Adipocyte (in vitro differentiated cells): ENCODE data around the gene STRIT1.
A peak's percentile ranks its signal among the peaks of the same experiment; 100 is the strongest.
"Not testable (repeated sequence)": the region's sequence is repeated elsewhere in the genome, so short reads cannot be mapped to it uniquely, and the experiment has no call there.

Source experiments
- DNase-seq: peaks from one replicate; pipeline ENCODE4 v3.0.0-alpha.2; 2015; ENCODE audit warnings: low read depth
- H3K27me3 ChIP-seq: replicated peaks from 2 replicates; pipeline ENCODE4 v1.7.0; 2013; ENCODE audit warnings: mild to moderate bottlenecking, low read length, moderate library complexity; ENCODE audit not compliant: control insufficient read depth, insufficient read depth
- H3K36me3 ChIP-seq: 2 replicates; pipeline ENCODE4 v1.7.0; 2013; ENCODE audit warnings: low read length, mild to moderate bottlenecking, moderate library complexity; ENCODE audit not compliant: control insufficient read depth, insufficient read depth, severe bottlenecking
- H3K4me1 ChIP-seq: 2 replicates; pipeline ENCODE4 v1.7.0; 2013; ENCODE audit warnings: mild to moderate bottlenecking, low read length, moderate library complexity; ENCODE audit not compliant: control insufficient read depth, insufficient read depth
- H3K4me3 ChIP-seq: 2 replicates; pipeline ENCODE4 v1.7.0; 2013; ENCODE audit warnings: mild to moderate bottlenecking, low read length, moderate library complexity
- H3K9ac ChIP-seq: 2 replicates; pipeline ENCODE4 v1.7.0; 2013; ENCODE audit warnings: mild to moderate bottlenecking, low read length, moderate library complexity
- H3K9me3 ChIP-seq: 2 replicates; pipeline ENCODE4 v1.7.0; 2013; ENCODE audit warnings: mild to moderate bottlenecking, low read length, moderate library complexity; ENCODE audit not compliant: control insufficient read depth

Gene STRIT1

GRCh38 chr3:155286736-155287135 is 6.7 kb downstream of the STRIT1 start:
- DNase-seq = peak; percentile 20

GRCh38 chr3:155285936-155286335 is 7.5 kb downstream of the STRIT1 start:
- DNase-seq = no peak
- no peak overlapping the region for H3K9ac ChIP-seq
- no peaks in the 10 kb centered on the region for H3K27me3 ChIP-seq
- no peaks in the 10 kb centered on the region for H3K36me3 ChIP-seq
- no peaks in the 10 kb centered on the region for H3K9me3 ChIP-seq
- H3K4me3 ChIP-seq = no peak overlapping the region
- peaks cover 31% of the 10 kb centered on the region for H3K4me1 ChIP-seq

More at GRCh38 chr3:155286736-155287135, 6.7 kb downstream of the STRIT1 start:
- Histone ChIP-seq H3K27me3 (no peaks in the 10 kb centered on the region), H3K9ac (no peak overlapping the region), H3K9me3 (no peaks in the 10 kb centered on the region), H3K4me3 (no peak overlapping the region), H3K4me1 (peaks cover 34% of the 10 kb centered on the region), H3K36me3 (no peaks in the 10 kb centered on the region)

- H3K9me3 ChIP-seq = no peaks in the 10 kb centered on the region
- peaks cover 30% of the 10 kb centered on the region for H3K4me1 ChIP-seq
- peak overlapping the region; percentile 47 for H3K9ac ChIP-seq
- no peak for DNase-seq
- no peaks in the 10 kb centered on the region for H3K36me3 ChIP-seq
- peak overlapping the region; percentile 15 for H3K4me3 ChIP-seq
- no peaks in the 10 kb centered on the region for H3K27me3 ChIP-seq
Measured at GRCh38 chr3:155283092-155284056, 10.1 kb downstream of the STRIT1 start.

GRCh38 chr3:155282385-155283091 is 10.9 kb downstream of the STRIT1 start:
- Histone ChIP-seq H3K27me3 (no peaks in the 10 kb centered on the region), H3K4me3 (peak overlapping the region; percentile 25), H3K9me3 (no peaks in the 10 kb centered on the region), H3K9ac (peak overlapping the region; percentile 47), H3K36me3 (no peaks in the 10 kb centered on the region), H3K4me1 (peaks cover 30% of the 10 kb centered on the region)
- DNase-seq = peak; percentile 70

- peak; percentile 65 for DNase-seq
- no peaks in the 10 kb centered on the region for H3K27me3 ChIP-seq
- H3K36me3 ChIP-seq = no peaks in the 10 kb centered on the region
- peak overlapping the region; percentile 42 for H3K9ac ChIP-seq
- peak overlapping the region; percentile 25 for H3K4me3 ChIP-seq
- peaks cover 30% of the 10 kb centered on the region for H3K4me1 ChIP-seq
- no peaks in the 10 kb centered on the region for H3K9me3 ChIP-seq
Measured at GRCh38 chr3:155281912-155282311, 11.6 kb downstream of the STRIT1 start.

DNA sequence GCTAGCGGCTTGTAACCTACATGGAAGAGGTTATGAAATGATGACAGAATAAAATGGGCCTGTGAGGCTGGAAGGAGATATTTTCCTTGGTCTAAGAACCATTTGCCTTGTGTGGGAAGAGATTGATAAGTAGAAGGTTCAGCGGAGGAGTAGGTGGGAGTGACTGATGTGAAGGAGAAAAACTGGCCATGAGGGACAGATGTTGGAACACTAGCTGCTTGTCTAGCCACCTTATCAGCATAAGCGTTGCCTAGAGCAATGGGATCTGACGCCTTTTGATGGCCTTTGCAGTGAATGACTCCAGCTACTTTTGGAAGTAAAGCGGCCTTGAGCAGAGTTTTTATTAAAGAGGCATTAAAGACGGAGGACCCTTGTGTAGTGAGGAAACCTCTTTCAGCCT is 17.4 kb downstream of the STRIT1 start:
- H3K9ac ChIP-seq, H3K4me3 ChIP-seq, H3K4me1 ChIP-seq, H3K36me3 ChIP-seq, H3K9me3 ChIP-seq, H3K27me3 ChIP-seq, DNase-seq: not testable (repeated sequence)

DNA sequence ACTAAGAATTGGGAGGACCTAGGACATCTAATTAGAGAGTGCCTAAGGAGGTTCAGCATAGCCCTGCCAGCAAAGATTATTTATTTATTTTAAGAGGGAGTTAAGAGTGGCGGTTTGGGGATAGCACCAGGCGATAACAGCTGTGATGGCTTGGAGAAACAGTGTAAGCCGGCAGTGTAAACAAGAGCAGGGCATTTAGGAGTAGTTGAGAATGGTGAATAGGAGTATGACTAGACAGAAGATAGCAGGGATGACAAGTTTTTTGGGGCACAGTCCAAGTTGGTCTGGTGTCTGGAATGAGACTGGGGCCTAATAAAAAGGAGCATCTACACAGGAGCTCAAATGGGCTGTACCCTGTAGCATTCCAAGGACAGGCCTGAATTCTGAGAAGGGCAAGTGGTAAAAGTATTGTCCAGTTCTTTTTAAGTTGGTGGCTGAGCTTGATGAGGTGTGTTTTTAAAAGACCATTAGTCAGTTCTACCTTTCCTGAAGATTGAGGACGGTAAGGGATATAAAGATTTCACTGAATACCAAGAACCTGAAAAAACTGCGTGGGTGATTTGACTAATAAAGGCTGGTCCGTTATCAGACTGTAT is 18.2 kb downstream of the STRIT1 start:
- not testable (repeated sequence) for H3K4me1 ChIP-seq, H3K27me3 ChIP-seq, H3K36me3 ChIP-seq, DNase-seq, H3K4me3 ChIP-seq, H3K9me3 ChIP-seq, H3K9ac ChIP-seq

GRCh38 chr3:155274435-155274834 is 19.0 kb downstream of the STRIT1 start:
- H3K27me3 ChIP-seq, H3K4me1 ChIP-seq, H3K4me3 ChIP-seq, H3K36me3 ChIP-seq, H3K9me3 ChIP-seq, DNase-seq, H3K9ac ChIP-seq: not testable (repeated sequence)

- Histone ChIP-seq H3K4me3 (no peak overlapping the region), H3K9me3 (no peaks in the 10 kb centered on the region), H3K9ac (no peak overlapping the region), H3K4me1 (peaks cover 9% of the 10 kb centered on the region), H3K36me3 (no peaks in the 10 kb centered on the region), H3K27me3 (no peaks in the 10 kb centered on the region)
- DNase-seq = no peak
Measured at GRCh38 chr3:155271343-155271613, 22.2 kb downstream of the STRIT1 start.

DNA sequence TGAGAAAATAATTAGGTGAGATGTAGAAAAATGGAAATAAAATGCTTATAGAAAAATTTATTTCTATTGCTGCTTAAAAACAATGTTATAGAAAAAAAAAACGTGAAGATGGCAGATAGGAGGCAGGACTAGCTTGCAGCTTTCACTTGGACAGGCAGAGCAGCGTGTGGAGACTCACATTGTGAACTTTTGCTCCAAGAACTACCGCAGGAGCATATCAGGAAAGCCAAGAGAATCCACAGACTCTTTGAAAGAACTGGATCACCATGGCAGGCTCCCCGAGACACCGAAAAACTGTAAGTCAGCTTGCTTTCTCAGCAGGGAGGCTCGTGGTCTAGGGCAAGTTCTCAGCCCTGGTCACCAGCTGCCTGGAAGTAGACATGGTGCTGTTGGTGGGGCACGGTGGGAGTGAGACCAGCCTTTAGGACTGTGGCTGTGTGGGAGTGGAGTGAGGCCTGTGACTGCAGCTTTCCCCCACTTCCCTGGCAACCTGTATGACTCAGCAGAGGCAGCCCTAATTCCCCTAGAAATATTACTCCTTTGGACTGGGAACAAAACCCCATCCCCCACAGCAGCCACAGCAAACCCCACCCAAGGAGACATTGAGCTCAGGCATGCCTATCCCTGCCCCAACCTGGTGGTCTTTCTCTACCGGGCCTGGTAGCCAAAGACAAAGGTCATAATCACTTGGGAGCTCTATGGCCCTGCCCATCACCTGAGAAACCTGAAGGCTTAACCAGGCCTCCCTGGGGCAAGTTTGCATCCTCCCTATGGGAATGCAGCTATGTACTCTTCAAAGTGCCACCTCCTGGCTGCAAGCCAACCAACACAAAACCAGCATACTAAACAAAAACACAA is 22.8 kb downstream of the STRIT1 start:
- no peak for DNase-seq
- no peaks in the 10 kb centered on the region for H3K9me3 ChIP-seq
- H3K4me3 ChIP-seq = no peak overlapping the region
- H3K27me3 ChIP-seq = no peaks in the 10 kb centered on the region
- no peaks in the 10 kb centered on the region for H3K36me3 ChIP-seq
- no peak overlapping the region for H3K9ac ChIP-seq
- H3K4me1 ChIP-seq = peaks cover 9% of the 10 kb centered on the region

DNA sequence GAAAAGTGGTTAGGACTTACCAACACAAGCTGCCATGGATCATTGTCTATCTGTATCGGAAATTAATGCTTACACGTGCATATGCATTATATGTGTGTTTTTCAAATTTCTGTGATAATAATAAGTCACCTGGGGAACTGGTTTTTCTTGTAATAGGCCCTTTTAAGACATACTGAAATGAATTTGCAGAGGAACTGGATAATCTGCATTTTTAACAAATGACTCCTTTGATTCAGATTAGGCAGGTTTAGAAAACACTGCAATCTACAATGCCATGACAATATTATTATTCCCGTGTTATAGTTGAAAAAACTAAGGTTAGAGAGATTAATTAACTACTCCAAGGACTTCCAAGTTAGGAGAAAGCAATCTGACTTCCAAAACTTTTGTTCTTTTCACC is 23.4 kb downstream of the STRIT1 start:
- no peak for DNase-seq
- no peak overlapping the region for H3K4me3 ChIP-seq
- H3K9me3 ChIP-seq = no peaks in the 10 kb centered on the region
- no peaks in the 10 kb centered on the region for H3K27me3 ChIP-seq
- no peaks in the 10 kb centered on the region for H3K36me3 ChIP-seq
- peaks cover 9% of the 10 kb centered on the region for H3K4me1 ChIP-seq
- no peak overlapping the region for H3K9ac ChIP-seq
